ENCODE data around the gene XNDC1N. TPM values are rescaled to one million over a fixed set of nuclear protein-coding genes. Genes with fewer than 3 reads are reported as not detected.
"Not testable (repeated sequence)": the region's sequence is repeated elsewhere in the genome, so short reads cannot be mapped to it uniquely, and the experiment has no call there.

Gene XNDC1N
- total RNA-seq, 2 donors from 2014 or later: 3.8 to 5.5 TPM

GRCh38 chr11:71888335-71889010, 39.9 kb downstream of the XNDC1N start:
- DNase-seq; ATAC-seq; intact Hi-C loops (cut with DNase I): not testable (repeated sequence)

GRCh38 chr11:71885806-71886205, 42.6 kb downstream of the XNDC1N start:
- intact Hi-C loops (cut with DNase I); ATAC-seq; DNase-seq: not testable (repeated sequence)

Other genes starting within 250 kb of the XNDC1N start
- gene DEFB108B, start 95.4 kb downstream of the XNDC1N start, total RNA-seq: not detected
- not detected for gene DEFB131B, start 50.1 kb downstream of the XNDC1N start, total RNA-seq
- gene RNF121, start 452 bp upstream of the XNDC1N start, total RNA-seq: 10 to 100 TPM; 25.9 to 26.9 TPM
- 1 to 10 TPM; 4.4 to 7.3 TPM for gene IL18BP, start 70.3 kb upstream of the XNDC1N start, total RNA-seq
- 10 to 100 TPM; 73.3 to 86.7 TPM for gene NUMA1, start 151.9 kb upstream of the XNDC1N start, total RNA-seq
- 1 to 10 TPM; 3.9 to 5.0 TPM for gene LRRC51, start 152.3 kb upstream of the XNDC1N start, total RNA-seq
- 10 to 100 TPM; 76.4 to 88.0 TPM for gene LAMTOR1, start 174.7 kb upstream of the XNDC1N start, total RNA-seq
- gene TOMT, start 177.3 kb upstream of the XNDC1N start, total RNA-seq: not detected
- 10 to 100 TPM; 43.3 to 45.0 TPM for gene ANAPC15, start 184.1 kb upstream of the XNDC1N start, total RNA-seq
- 1 to 10 TPM; 2.2 to 3.5 TPM for gene FOLR3, start 207.1 kb upstream of the XNDC1N start, total RNA-seq